Stimulated activated CD4-positive, alpha-beta T cell treated with anti-CD3 and anti-CD28 coated beads, Interleukin-2, amount 100 ng/mL, for 48 hours (primary cell): ENCODE data around the gene ZSWIM1.
"Not testable (repeated sequence)": the region's sequence is repeated elsewhere in the genome, so short reads cannot be mapped to it uniquely, and the experiment has no call there.

Source experiments
- DNase-seq, 2 donors: peaks; one replicate each; pipeline ENCODE4 v3.0.0-alpha.2; 2020

Gene ZSWIM1

DNA sequence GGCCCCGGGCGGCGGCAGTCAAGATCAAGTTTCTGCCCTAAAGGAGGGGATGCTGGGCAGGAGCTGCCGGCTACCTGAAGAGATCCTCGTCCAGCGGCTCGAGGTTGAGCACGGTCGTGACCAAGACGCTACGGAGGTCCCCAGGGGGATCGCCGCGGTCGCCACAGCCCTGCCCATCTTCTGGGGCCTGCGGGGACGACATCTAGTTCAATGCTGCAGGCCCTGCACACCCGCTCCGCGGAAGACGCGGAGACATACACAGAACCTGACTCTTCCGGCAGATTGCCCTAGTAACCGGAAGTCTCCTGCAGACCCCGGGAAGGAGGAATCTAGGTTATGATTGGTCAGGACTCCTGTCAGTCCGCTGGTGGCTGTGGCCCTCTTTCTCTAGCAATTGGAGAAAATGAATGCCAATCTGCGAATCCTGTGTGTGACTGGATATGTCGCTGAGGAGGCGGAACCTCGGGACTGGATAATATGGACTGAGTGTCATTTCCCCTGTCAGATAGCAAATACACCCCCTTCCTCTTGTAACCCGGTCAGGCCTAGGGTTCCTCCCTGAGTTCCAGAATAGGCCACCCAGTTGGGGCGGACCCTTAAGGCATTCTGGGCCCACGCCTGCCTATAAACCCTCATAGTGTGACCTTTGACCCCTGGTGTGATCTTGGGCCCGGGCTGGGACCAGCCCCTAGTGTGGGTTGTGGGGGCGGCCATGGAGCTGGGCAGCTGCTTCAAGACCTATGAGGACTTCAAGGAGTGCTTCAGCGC is 23.7 kb upstream of the ZSWIM1 start, which contains the start of the genes ACOT8 and ZSWIM3:
ACOT8 (minus strand) TSS at position 279 of the 768 bp plus-strand sequence; CDS start at position 202, 77 bp downstream.
ZSWIM3 (plus strand) TSS at position 501 of the 768 bp plus-strand sequence; CDS start at position 713, 212 bp downstream.
- DNase-seq: peak; percentile 84 to 92

DNA sequence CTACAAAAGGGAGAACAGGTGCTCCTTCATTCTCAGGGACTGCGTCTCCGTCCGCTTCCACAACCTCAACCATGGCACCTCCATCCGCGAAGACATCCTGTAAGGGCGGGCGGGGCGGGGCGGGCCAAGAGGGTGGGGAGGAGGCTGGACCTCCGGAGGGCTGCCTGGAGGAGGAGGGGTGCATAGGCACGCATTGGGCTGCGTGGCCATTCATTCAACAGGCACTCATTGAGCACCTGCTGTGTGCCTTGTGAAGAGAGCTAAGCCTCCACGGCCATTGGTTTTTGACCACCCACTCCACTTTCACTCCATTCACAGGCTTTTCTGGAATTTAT is 23.2 kb upstream of the ZSWIM1 start:
- DNase-seq: peak in 1 of 2 donors; percentile 32

DNA sequence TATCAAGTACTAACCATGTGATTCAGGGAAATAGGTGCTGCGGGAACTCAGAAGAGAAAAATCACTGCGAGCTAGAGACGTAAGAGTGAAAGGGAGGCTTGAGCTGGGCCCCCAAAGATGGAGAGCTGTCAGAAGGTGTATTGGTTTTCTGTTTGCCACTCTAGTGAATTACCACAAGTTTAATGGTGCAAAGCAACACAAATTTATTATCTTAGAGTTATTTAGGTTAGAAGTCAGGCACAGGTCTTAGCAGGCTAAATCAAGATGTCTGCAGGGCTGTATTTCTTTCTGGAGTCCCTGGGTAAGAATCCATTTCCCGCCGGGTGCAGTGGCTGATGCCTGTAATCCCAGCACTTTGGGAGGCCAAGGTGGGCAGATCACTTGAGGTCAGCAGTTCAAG is 21.1 kb upstream of the ZSWIM1 start:
- no peak for DNase-seq

GRCh38 chr20:45860560-45861220 is 20.3 kb upstream of the ZSWIM1 start:
- no peak for DNase-seq

DNA sequence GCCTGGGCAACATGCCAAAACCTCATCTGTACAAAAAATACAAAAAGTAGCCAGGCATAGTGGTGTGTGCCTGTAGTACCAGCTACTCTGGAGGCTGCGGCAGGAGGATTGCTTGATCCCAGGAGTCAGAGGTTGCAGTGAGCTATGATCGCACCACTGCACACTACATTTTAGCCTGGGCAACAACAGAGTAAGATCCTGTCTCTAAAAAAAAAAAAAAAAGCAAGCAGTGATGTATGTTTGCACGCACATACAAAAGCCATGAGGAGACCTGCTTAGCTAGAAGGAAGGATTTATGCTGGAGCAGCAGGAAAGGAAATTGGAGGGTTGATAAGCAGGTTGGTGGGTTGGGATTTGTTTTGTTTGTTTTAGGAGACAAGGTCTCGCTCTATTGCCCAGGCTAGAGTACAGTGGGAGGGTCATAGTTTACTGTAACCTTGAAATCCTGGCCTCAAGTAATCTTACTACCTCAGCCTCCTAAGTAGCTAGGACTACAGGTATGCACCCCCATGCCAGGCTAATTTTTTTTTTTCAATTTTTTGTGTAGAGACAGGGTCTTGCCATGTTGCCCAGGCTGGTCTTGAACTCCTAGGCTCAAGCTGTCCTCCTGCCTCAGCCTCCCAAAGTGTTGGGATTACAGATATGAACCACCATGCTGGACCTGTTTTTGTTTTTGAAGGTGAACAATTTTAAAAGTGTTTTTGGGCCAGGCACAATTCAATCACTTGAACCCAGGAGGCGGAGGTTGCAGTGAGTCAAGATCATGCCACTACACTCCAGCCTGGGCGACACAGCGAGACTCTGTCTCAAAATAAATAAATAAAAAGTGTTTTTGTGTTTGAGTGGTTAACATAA is 19.6 kb upstream of the ZSWIM1 start:
- DNase-seq: no peak

DNA sequence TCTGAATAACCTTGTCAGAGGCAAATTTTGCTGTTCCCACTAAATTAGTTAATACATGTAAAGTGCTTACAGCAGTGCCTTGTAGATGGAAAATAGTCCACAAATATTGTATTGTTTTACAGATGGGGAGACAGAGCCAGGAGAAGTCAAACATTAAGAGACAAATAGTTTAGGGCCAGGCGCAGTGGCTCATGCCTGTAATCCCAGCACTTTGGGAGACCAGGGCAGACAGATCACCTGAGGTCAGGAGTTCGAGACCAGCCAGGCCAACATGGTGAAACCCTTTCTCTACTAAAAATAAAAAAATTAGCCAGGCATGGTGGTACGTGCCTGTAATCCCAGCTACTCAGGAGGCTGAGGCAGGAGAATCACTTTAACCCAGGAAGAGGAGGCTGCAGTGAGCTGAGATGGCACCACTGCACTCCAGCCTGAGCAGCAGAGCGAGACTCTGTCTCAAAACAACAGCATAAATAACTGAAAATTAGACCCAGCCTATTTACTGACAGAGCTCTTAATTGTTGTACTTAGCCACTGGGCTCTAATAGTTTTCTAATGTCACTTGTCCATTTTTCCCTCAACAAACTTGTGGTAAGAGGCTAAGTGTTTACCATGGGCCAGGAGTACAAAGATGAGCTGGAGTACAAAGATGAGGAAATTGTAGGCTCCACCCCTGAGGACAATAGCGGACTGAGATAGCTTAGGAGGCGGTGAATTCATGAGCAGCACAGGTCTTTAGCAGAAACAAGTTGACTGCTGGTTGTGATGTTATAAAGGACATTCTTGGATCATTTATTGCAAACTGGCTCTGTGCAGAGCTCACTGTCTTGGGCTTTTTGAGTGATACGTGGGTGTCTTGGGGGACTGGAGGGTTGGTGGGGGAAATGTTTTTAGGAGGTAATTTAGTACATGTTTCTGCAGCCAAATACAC is 17.2 kb upstream of the ZSWIM1 start:
- DNase-seq: no peak

DNA sequence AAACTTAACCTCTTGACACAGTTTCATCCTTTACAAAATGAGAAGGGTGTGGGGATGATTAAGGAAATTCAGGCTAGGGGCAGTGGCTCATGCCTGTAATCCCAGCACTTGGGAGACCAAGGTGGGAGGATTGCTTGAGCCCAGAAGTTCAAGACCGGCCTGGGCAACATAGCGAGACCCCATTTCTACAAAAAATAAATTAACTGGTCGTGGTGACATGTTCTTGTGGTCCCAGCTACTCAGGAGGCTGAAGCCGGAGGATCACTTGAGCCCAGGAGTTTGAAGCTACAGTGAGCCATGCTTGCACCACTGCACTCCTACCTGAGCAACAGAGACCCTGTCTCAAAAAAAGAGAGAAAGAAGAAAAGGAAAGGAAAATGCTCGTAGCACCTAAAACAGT is 14.6 kb upstream of the ZSWIM1 start:
- DNase-seq: no peak

DNA sequence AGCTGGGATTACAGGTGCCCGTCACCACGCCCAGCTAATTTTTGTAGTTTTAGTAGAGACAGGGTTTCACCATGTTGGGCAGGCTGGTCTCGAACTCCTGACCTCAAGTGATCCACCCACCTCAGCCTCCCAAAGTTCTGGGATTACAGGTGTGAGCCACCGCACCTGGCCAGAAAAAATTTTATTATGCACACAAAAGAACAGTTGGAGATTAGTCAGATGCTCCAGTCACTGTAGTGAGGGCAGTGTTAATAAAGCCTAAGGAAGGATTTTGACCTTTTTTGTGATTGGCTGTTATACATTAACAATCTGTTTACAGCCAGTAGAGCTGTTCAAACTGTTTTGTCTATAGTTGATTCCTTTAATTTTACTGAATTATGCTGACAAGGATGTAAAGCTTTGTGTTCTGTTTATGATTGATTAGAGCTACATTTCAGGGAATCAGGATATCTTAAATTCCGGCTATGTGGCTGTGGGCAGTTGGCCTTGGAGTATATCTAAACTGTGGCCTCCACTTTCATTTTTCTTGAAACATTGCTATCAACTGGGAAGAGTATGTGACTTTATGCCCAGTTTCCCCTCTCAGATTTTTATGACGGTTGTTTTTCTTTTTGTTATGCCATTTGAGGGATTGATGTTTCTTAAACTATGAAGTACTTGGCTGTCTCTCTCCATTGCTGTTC is 13.8 kb upstream of the ZSWIM1 start:
- DNase-seq: no peak

- no peak for DNase-seq
Observed at GRCh38 chr20:45867819-45868176, 13.2 kb upstream of the ZSWIM1 start.

GRCh38 chr20:45872626-45873025 is 8.4 kb upstream of the ZSWIM1 start:
- no peak for DNase-seq

DNA sequence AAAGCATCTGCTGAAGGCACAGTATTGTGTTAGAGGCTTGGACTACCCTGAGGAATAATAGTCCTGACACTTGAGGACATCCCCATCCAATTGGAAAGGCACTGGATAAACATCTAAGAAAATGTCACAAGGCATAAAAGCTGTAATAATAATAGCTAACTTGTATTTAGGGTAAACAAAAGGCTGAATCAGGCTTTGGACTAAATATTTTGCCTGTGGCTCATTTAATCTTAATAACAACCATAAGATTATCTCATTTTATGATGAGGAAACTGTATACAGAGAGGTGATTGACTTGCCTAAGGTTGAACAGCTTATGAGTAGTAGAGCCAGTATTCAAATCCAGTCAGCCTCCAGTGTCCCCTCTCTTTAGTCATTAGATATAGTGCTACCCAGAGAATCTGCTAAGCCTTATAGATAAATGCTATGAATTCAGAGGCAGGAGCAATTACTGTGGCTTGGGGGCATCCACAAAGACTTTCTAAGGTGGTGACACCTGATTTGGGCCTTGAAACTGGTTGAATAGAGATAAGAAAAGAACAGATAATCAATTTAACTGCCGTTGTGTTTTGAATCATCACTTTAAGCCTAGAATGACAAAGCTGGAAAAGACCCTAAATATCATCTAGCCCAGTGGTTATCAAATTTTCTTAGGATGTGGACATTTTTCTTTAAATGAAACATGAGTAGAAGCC is 7.5 kb upstream of the ZSWIM1 start:
- no peak for DNase-seq

DNA sequence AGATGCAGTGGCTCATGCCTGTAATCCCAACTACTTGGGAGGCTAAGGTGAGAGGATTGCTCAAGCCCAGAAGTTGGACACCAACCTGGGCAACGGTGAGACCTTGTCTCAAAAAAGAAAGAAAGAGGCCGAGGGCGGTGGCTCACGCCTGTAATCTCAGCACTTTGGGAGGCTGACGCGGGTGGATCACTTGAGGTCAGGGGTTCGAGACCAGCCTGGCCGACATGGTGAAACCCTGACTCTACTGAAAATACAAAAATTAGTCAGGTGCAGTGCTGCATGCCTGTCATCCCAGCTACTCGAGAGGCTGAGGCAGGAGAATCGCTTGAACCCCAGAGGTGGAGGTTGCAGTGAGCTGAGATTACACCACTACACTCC is 6.9 kb upstream of the ZSWIM1 start:
- DNase-seq: not testable (repeated sequence)

- DNase-seq: no peak
Observed at GRCh38 chr20:45874576-45874975, 6.5 kb upstream of the ZSWIM1 start.

DNA sequence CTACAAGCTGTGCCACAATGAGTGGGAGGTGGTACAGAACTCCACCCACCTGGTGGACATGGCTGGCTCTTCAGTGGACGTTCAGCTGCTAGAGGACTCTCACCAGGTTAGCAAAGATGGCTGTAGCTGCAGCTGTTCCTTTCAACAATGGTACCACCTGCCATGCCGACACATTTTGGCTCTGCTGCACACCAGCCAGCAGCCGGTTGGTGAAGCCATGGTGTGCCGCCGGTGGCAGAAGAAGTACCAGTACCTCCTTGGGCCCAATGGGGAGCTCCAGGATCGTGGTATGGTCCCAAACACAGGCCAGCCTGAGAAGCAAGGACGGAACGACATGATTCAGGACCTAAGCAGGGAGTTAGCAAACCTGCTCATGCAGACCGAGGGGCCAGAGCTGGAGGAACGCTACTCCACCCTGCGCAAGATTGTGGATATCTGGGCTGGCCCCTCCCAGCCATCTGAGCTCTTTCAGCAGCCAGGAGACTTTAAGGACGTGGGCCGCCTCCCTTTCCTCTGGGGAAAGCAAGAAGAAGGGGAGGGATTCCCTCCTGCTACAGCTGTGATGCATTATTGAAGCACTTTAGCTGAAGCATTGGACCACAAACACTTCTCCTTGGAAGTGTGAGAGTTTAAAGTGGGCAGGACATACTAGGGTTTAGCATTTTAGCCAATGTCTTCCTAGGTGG is 2.8 kb upstream of the ZSWIM1 start:
- DNase-seq: no peak

DNA sequence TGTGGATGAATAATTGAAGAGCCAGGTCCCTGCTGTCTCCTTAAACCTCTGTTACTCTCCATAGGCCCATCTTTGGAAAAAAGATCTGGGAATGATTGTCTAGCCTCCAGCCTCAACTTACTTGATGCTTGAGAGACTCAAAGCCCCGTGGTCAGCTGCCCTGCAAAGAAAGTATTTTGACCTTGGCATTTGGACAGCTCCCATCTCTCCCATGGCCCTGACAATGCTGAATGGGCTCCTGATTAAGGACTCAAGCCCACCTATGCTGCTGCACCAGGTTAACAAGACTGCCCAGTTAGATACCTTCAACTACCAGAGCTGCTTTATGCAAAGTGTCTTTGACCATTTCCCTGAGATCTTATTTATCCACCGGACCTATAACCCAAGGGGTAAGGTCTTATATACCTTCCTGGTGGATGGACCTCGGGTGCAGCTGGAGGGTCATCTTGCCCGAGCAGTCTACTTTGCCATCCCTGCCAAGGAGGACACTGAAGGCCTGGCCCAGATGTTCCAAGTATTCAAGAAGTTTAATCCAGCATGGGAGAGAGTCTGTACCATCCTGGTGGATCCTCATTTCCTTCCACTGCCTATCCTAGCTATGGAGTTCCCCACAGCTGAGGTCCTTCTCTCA is 1.6 kb downstream of the ZSWIM1 start:
- DNase-seq: no peak

- no peak for DNase-seq
Observed at GRCh38 chr20:45883100-45883469, 2.1 kb downstream of the ZSWIM1 start.

GRCh38 chr20:45886590-45887345 is 5.7 kb downstream of the ZSWIM1 start:
- no peak for DNase-seq

DNA sequence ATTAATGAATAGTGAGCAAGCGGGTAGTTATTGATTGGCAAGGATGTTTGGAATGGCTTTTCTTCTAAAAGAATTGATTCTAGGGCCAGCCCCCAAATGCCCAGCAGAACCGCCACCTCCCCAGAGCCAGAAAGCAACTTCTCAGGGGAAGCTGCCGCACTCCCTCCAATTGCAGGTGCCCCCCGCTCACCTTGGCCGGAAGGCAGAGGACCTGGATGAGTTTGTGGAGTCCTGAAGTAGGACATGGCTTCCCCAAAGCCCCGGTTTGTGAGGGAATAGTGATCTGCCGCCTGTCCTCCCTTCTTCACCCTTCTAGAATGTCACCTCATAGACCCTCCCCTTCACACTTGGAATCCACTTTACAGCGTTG is 6.3 kb downstream of the ZSWIM1 start, which contains the start of gene SPATA25:
SPATA25 (minus strand) TSS at position 277 of the 370 bp plus-strand sequence; CDS start at position 245, 32 bp downstream.
- DNase-seq: no peak

GRCh38 chr20:45888681-45889080 is 7.7 kb downstream of the ZSWIM1 start:
- DNase-seq: no peak
